IPS-20b (cell line): Measurements from ENCODE around the gene ITPRIP.

Experiments used
- H3K27ac ChIP-seq: one replicate; pipeline ENCODE4 v1.5.1; 2013; ENCODE audit warnings: low read length
- H3K27me3 ChIP-seq: 2 replicates; pipeline ENCODE4 v1.6.1; 2013; ENCODE audit warnings: mild to moderate bottlenecking, low read length, inconsistent platforms; ENCODE audit not compliant: insufficient read depth
- H3K36me3 ChIP-seq: 2 replicates; pipeline ENCODE4 v1.6.1; 2013; ENCODE audit warnings: low read depth, mild to moderate bottlenecking, inconsistent platforms, low read length, moderate library complexity; ENCODE audit not compliant: insufficient read depth
- H3K4me1 ChIP-seq: 2 replicates; pipeline ENCODE4 v1.6.1; 2013; ENCODE audit warnings: mild to moderate bottlenecking, control low read depth, inconsistent platforms, low read length, moderate library complexity; ENCODE audit not compliant: insufficient read depth
- H3K4me3 ChIP-seq: 2 replicates; pipeline ENCODE4 v1.5.1; 2013; ENCODE audit warnings: mild to moderate bottlenecking, low read length, inconsistent platforms
- H3K9ac ChIP-seq: 2 replicates; pipeline ENCODE4 v1.6.1; 2013; ENCODE audit warnings: low read depth, mild to moderate bottlenecking, inconsistent platforms, low read length, moderate library complexity
- H3K9me3 ChIP-seq: 2 replicates; pipeline ENCODE4 v1.6.1; 2013; ENCODE audit warnings: mild to moderate bottlenecking, low read depth, low read length, inconsistent platforms; ENCODE audit not compliant: insufficient read depth

The ITPRIP gene

DNA sequence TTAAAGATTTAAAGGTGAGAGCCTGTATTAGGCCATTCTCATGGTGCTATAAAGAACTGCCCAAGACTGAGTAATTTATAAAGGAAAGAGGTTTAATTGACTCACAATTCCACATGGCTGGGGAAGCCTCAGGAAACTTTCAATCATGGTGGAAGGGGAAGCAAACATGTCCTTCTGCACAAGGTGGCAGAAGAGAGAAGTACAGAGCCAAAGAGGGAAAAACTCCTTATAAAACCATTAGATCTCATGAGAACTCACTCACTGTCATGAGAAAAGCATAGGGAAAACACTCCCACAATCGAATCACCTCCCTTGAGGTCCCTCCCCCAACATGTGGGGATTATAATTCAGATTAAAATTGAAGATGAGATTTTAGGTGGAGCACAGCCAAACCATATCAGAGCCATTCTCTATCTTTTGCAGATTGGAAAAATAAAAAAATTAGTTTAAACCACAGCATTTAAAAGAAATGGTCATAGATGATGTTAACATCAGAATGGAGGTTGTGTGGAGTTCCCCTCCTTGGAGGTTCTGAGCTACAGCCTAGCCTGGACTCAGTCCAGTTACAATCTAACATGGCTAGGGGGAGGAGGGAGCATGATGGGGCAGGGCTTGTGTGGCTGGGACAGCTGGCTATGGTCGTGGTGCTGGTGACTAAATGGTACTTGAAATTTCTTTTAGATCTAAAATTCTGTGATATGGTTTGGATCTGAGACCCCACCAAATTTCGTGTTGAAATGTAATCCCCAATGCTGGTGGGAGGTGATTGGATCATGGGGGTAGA is 36.2 kb downstream of the ITPRIP start:
- Histone ChIP-seq H3K27ac (no peak overlapping the region), H3K4me3 (no peak overlapping the region), H3K27me3 (no peaks in the 10 kb centered on the region), H3K4me1 (peaks cover 5% of the 10 kb centered on the region; the same call in 1 of the 2 replicates), H3K36me3 (no peaks in the 10 kb centered on the region), H3K9ac (no peak overlapping the region), H3K9me3 (peaks cover 18% of the 10 kb centered on the region)

DNA sequence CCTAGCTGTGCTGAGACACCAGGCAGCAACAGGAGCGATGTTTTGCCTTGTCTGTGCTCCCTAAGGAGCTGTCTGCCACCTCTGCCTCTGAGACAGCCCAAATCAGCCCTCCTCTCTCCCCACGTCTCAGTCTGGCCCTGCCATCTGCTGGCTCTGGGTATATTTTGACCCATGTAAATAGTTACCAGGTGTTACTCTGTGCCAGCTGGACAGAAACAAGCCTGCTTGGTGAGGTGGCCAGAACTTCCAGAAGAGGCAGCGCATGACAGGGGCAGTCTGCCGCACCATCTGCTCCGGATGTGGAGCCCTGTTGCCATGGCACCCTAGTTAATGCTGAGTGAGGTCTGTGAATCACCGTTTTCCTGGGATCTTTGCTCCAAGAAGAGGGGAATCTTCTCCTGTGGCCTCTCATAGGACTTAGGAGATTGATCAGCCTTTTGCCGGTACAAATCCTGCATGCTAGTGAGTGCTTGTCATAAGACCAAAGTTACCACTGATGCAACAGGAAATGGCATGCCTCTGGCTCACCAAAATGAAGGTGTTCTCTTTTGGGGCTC is 37.5 kb downstream of the ITPRIP start:
- Histone ChIP-seq H3K27me3 (no peaks in the 10 kb centered on the region), H3K4me1 (0 out of 2 replicates have a peak, but pooled peaks cover 2% of the 10 kb centered on the region), H3K36me3 (no peaks in the 10 kb centered on the region), H3K9me3 (peaks cover 18% of the 10 kb centered on the region), H3K4me3 (no peak overlapping the region), H3K9ac (no peak overlapping the region), H3K27ac (no peak overlapping the region)

GRCh38 chr10:104300002-104300735 is 38.1 kb downstream of the ITPRIP start:
- 0 out of 2 replicates have a peak, but pooled peaks cover 2% of the 10 kb centered on the region for H3K4me1 ChIP-seq
- H3K4me3 ChIP-seq: no peak overlapping the region

GRCh38 chr10:104299031-104299904 is 39.0 kb downstream of the ITPRIP start:
- Histone ChIP-seq H3K27me3 (no peaks in the 10 kb centered on the region), H3K27ac (no peak overlapping the region), H3K9me3 (peaks cover 14% of the 10 kb centered on the region), H3K36me3 (no peaks in the 10 kb centered on the region), H3K4me3 (no peak overlapping the region), H3K9ac (no peak overlapping the region), H3K4me1 (0 out of 2 replicates have a peak, but pooled peaks cover 2% of the 10 kb centered on the region)

More at GRCh38 chr10:104300002-104300735, 38.1 kb downstream of the ITPRIP start:
- Histone ChIP-seq H3K27ac (no peak overlapping the region), H3K27me3 (no peaks in the 10 kb centered on the region), H3K9me3 (peaks cover 18% of the 10 kb centered on the region), H3K9ac (no peak overlapping the region), H3K36me3 (no peaks in the 10 kb centered on the region)

- Histone ChIP-seq H3K27me3 (no peaks in the 10 kb centered on the region), H3K9me3 (peaks cover 1% of the 10 kb centered on the region), H3K27ac (no peak overlapping the region), H3K4me3 (no peak overlapping the region), H3K4me1 (0 out of 2 replicates have a peak, but pooled peaks cover 2% of the 10 kb centered on the region), H3K36me3 (no peaks in the 10 kb centered on the region), H3K9ac (no peak overlapping the region)
Observed at GRCh38 chr10:104297697-104298660, 40.3 kb downstream of the ITPRIP start.

DNA sequence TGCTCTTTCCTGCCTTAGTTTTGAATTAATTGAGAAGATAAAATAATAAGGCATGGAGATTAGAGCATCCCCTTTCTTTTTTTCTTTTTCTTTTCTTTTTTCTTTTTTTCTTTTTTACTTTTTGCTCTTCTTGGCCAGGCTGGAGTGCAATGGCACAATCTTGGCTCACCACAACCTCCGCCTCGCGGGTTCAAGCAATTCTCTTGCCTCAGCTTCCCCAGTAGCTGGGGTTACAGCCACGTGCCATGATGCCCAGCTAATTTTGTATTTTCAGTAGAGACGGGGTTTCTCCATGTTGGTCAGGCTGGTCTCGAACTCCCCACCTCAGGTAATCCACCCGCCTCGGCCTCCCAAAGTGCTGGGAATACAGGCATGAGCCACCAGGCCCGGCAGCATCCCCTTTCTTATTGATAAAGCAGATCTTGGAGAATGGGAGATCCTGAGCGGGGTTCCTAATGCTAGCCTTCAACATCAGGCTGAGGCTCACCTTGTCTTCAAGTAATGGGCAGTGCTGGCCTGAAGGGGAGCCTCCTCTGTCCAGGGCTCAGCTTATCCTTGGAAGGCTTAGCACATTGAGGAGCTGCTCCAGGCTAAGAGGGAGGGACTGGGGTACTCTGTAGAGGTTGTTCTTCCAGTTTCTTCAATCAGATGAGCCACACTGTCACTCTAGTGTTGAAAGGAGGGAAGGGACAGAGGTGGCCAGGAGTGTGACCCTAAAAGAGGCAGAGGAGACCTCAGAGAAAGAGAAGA is 41.4 kb downstream of the ITPRIP start:
- H3K4me1 ChIP-seq: peaks cover 4% of the 10 kb centered on the region; the same call in 1 of the 2 replicates
- H3K27me3 ChIP-seq: no peaks in the 10 kb centered on the region
- no peak overlapping the region for H3K9ac ChIP-seq
- no peaks in the 10 kb centered on the region for H3K36me3 ChIP-seq
- H3K27ac ChIP-seq: no peak overlapping the region
- no peak overlapping the region for H3K4me3 ChIP-seq
- H3K9me3 ChIP-seq: no peaks in the 10 kb centered on the region

DNA sequence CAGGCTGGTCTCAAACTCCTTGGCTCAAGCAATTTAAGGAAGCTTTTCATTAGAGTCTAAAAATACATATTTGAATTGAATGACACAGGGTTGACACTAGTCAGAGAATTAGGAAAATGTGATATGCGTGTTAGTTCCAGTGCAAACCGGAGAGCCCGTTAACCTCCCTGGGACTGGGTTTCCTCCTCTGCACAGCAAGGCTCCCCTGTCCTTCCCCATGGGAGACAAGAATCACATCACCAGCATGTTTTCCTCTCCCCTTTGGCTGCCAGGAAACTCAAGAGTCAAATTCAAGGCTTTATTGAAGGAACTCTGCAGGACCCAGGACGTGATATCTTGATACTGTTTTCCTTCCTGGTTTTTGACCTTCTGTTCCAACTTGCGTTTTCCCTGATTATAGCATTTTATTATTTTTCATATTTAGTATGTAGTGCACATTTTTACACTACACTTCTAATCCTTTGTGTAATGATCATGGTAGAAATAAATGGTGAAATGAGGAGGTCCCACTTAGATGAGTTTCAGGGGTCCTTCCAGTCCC is 44.4 kb downstream of the ITPRIP start:
- Histone ChIP-seq H3K4me1 (peaks cover 5% of the 10 kb centered on the region; the same call in 1 of the 2 replicates), H3K4me3 (no peak overlapping the region), H3K9ac (no peak overlapping the region), H3K36me3 (no peaks in the 10 kb centered on the region), H3K27me3 (peaks cover 8% of the 10 kb centered on the region; the same call in 1 of the 2 replicates), H3K9me3 (no peaks in the 10 kb centered on the region), H3K27ac (no peak overlapping the region)

GRCh38 chr10:104293011-104293410 is 45.3 kb downstream of the ITPRIP start:
- Histone ChIP-seq H3K9me3 (no peaks in the 10 kb centered on the region), H3K27ac (no peak overlapping the region), H3K4me3 (no peak overlapping the region), H3K27me3 (peaks cover 8% of the 10 kb centered on the region; the same call in 1 of the 2 replicates), H3K36me3 (no peaks in the 10 kb centered on the region), H3K9ac (no peak overlapping the region), H3K4me1 (peaks cover 5% of the 10 kb centered on the region; the same call in 1 of the 2 replicates)

DNA sequence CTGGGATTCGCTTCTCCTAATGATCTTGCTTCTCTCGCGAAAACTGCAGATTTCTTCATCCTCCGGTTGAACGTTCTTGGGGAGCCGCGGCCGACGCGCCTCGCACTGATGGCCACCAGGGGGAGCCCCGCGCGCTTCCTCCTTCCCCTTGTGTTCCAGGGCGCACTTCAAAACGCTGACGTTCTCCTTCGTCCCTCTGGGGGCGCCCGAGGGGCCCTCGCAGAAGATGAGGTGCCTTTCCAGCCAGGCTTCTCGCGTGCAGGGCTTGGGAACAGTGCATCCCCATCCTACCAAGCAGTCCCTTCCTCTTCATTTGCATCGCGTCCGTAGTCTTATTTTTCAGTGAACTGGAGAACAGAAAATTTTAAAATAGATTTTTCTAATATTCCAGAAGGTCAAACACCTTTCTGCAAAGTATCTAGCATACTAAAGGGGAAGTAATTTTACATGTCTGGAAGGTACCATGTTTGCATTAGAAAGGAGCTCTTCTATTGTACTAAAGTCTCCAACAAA is 46.8 kb downstream of the ITPRIP start:
- no peak overlapping the region for H3K27ac ChIP-seq

More for the DNA sequence above, 46.8 kb downstream of the ITPRIP start:
- Histone ChIP-seq H3K4me1 (peaks cover 2% of the 10 kb centered on the region; the same call in 1 of the 2 replicates), H3K36me3 (no peaks in the 10 kb centered on the region), H3K4me3 (peak overlapping the region; percentile 19; the same call in 1 of the 2 replicates), H3K9me3 (no peaks in the 10 kb centered on the region), H3K27me3 (peaks cover 8% of the 10 kb centered on the region; the same call in 1 of the 2 replicates), H3K9ac (no peak overlapping the region)
